Esophagus muscularis mucosa (tissue), 4 donors: ENCODE results near the gene ABCC6.

Experiments used
- CTCF ChIP-seq, 3 experiments: fragments of 200-600 bp in 2 of 3; fragments of 450-650 bp in 1 of 3; sonication (generic) in 2 of 3; IDR thresholded peaks; one replicate each; pipeline ENCODE4 v1.5.1; 2017 to 2019; ENCODE audit warnings: antibody characterized with exemption in 3 of 3, mild to moderate bottlenecking in 2 of 3, moderate library complexity in 1 of 3
- EP300 ChIP-seq: sonication (generic); formaldehyde crosslinking; IDR thresholded peaks from one replicate; pipeline ENCODE4 v1.6.1; 2017; ENCODE audit warnings: antibody characterized with exemption
- POLR2A ChIP-seq: fragments of 450-650 bp; IDR thresholded peaks from one replicate; pipeline ENCODE4 v1.6.1; 2017; ENCODE audit warnings: antibody characterized with exemption, moderate library complexity, mild to moderate bottlenecking, low read depth
- POLR2AphosphoS5 ChIP-seq, 2 donors: sonication (generic); formaldehyde crosslinking; IDR thresholded peaks; one replicate each; pipeline ENCODE4 v1.6.1; 2017; ENCODE audit warnings: antibody characterized with exemption in 2 of 2

- TF ChIP-seq POLR2A = no peak
- TF ChIP-seq EP300 = no peak
- TF ChIP-seq CTCF (IDR thresholded peaks at IDR 0.05) = no peak
- TF ChIP-seq POLR2AphosphoS5 (IDR thresholded peaks at IDR 0.05) = no peak
Observed at GRCh38 chr16:16186820-16187219, 36.5 kb downstream of the ABCC6 start.
